ENCODE measurements around the gene CWC22. TPM values are rescaled to one million over a fixed set of nuclear protein-coding genes. Genes with fewer than 3 reads are reported as not detected.

The CWC22 gene
- total RNA-seq, 5 donors from 2014 or later (not counting 1 experiment from before 2014, with no cell fraction given), result 16.1 to 24.1 (median 22.6) TPM

DNA sequence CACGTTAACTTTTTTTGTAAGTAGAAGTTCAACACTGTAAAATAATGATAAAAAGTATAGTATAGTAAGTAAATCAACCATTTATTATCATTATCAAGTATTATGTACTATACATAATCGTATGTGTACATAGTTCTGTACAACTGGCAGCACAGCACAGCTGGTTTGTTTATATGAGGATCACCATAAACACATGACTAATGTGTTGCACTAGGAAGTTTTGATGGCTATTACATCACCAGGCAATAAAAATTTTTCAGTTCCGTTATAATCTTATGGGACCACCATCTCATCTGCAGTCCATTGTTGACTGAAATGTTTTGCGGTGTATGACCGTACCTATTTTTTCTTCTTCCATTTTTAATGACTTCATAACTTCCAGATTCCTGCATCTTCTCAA is 106.4 kb downstream of the CWC22 start:
- H3K4me1 ChIP-seq (ENCODE audit: control insufficient read depth in 1 of 2, extremely low read depth in 1 of 2, insufficient read depth in 2 of 2, low read length in 2 of 2), result no peaks in the 10 kb centered on the region
- CTCF ChIA-PET, result no interaction called here
- POLR2A ChIA-PET, result no interaction called here
- Mint-ChIP-seq H3K9me3 (peaks cover 0 to 14% (median 0%) of the 10 kb centered on the region in 3 donors), H3K27ac (no peak overlapping the region), H3K4me1 (no peaks in the 10 kb centered on the region), H3K4me3 (no peak overlapping the region), H3K27me3 (no peaks in the 10 kb centered on the region), H3K36me3 (no peaks in the 10 kb centered on the region)
- no peak for ATAC-seq (replicated peaks in 1 of 4)
- H3K27me3 ChIP-seq (replicated peaks in 1 of 2; ENCODE audit: control insufficient read depth in 2 of 2, extremely low read depth in 1 of 2, insufficient read depth in 2 of 2, low read length in 1 of 2), result no peaks in the 10 kb centered on the region
- no peak overlapping the region for H3K4me3 ChIP-seq (ENCODE audit: control insufficient read depth in 1 of 2, extremely low read depth in 1 of 2, low read length in 1 of 2)
- H3K27ac ChIP-seq (ENCODE audit: low read length), result no peak overlapping the region
- no peaks in the 10 kb centered on the region for H3K9me3 ChIP-seq
- no peak for DNase-seq
- H3K36me3 ChIP-seq (ENCODE audit: control insufficient read depth in 2 of 2, extremely low read depth in 1 of 2, insufficient read depth in 1 of 2, low read length in 1 of 2), result no peaks in the 10 kb centered on the region
- no CpG with 5 or more reads among the region's 5 CpGs for WGBS (ENCODE audit: insufficient coverage)

DNA sequence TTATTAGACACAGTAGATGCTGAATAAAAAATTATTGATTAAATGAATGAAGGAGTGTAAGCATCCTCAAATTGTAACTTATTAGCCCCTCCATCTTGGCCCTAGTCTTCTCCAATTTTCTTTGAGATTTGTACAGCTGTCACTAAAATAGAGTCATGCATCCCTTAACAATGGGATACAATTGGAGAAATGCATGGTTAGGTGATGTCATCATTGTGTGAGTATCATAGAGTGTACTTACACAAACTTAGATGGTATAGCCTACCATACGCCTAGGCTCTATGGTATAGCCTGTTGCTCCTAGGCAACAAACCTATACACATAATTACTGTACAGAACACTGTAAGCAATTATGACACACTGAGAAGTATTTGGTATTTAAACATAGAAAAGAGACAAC is 107.4 kb downstream of the CWC22 start:
- H3K27me3 Mint-ChIP-seq, result no peaks in the 10 kb centered on the region
- no peak overlapping the region for H3K4me3 ChIP-seq (ENCODE audit: control insufficient read depth in 1 of 2, extremely low read depth in 1 of 2, low read length in 1 of 2)
- no peaks in the 10 kb centered on the region for H3K27me3 ChIP-seq (replicated peaks in 1 of 2; ENCODE audit: control insufficient read depth in 2 of 2, extremely low read depth in 1 of 2, insufficient read depth in 2 of 2, low read length in 1 of 2)
- no peaks in the 10 kb centered on the region for H3K36me3 Mint-ChIP-seq
- ATAC-seq (replicated peaks in 1 of 4), result no peak
- H3K36me3 ChIP-seq (ENCODE audit: control insufficient read depth in 2 of 2, extremely low read depth in 1 of 2, insufficient read depth in 1 of 2, low read length in 1 of 2), result no peaks in the 10 kb centered on the region
- no peak overlapping the region for H3K4me3 Mint-ChIP-seq
- H3K9me3 ChIP-seq, result no peaks in the 10 kb centered on the region
- no peaks in the 10 kb centered on the region for H3K4me1 ChIP-seq (ENCODE audit: control insufficient read depth in 1 of 2, extremely low read depth in 1 of 2, insufficient read depth in 2 of 2, low read length in 2 of 2)
- no peak overlapping the region for H3K27ac Mint-ChIP-seq
- CTCF ChIA-PET, result no interaction called here
- H3K9me3 Mint-ChIP-seq, result peaks cover 0 to 14% (median 0%) of the 10 kb centered on the region in 3 donors
- POLR2A ChIA-PET, result no interaction called here
- H3K27ac ChIP-seq (ENCODE audit: low read length), result no peak overlapping the region
- WGBS (ENCODE audit: insufficient coverage), result no CpG with 5 or more reads among the region's 1 CpG
- no peak for DNase-seq
- no peaks in the 10 kb centered on the region for H3K4me1 Mint-ChIP-seq

DNA sequence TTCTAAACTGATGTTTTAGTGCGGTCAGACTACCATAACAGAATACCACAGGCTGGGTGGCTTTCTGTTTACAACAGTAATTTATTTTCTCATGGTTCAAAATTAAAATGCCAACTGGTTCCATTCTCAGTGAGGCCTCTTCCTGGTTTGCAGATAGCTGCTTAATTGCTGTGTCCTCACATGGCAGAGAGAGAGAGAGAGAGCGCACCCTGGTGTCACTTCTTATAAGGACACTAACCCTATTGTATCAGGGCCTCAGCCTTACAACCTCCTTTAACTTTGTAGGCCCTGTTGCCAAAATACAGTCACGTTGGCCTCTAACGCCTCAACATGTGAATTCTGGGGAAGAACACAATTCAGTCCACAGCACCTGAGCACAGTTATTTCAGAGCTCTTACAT is 108.2 kb downstream of the CWC22 start:
- Histone ChIP-seq H3K9me3 (no peaks in the 10 kb centered on the region), H3K27ac (ENCODE audit: low read length) (no peak overlapping the region), H3K27me3 (replicated peaks in 1 of 2; ENCODE audit: control insufficient read depth in 2 of 2, extremely low read depth in 1 of 2, insufficient read depth in 2 of 2, low read length in 1 of 2) (no peaks in the 10 kb centered on the region), H3K36me3 (ENCODE audit: control insufficient read depth in 2 of 2, extremely low read depth in 1 of 2, insufficient read depth in 1 of 2, low read length in 1 of 2) (no peaks in the 10 kb centered on the region), H3K4me3 (ENCODE audit: control insufficient read depth in 1 of 2, extremely low read depth in 1 of 2, low read length in 1 of 2) (no peak overlapping the region), H3K4me1 (ENCODE audit: control insufficient read depth in 1 of 2, extremely low read depth in 1 of 2, insufficient read depth in 2 of 2, low read length in 2 of 2) (no peaks in the 10 kb centered on the region)
- WGBS (ENCODE audit: insufficient coverage), result 72% methylated on average over 2 of the region's 4 CpGs
- DNase-seq (no peak), ATAC-seq (replicated peaks in 1 of 4) (no peak)
- H3K9me3 Mint-ChIP-seq, result peaks cover 0 to 10% (median 0%) of the 10 kb centered on the region in 3 donors
- no peaks in the 10 kb centered on the region for H3K4me1 Mint-ChIP-seq
- no peak overlapping the region for H3K4me3 Mint-ChIP-seq
- POLR2A ChIA-PET, result no interaction called here
- no peaks in the 10 kb centered on the region for H3K36me3 Mint-ChIP-seq
- no peak overlapping the region for H3K27ac Mint-ChIP-seq
- H3K27me3 Mint-ChIP-seq, result peaks cover 0 to under 1% of the 10 kb centered on the region in 2 donors
- CTCF ChIA-PET, result no interaction called here

Other genes with a start within 250 kb of the CWC22 start
- gene ZNF385B, start 145.7 kb downstream of the CWC22 start, total RNA-seq, result under 1 TPM in 1 of 5 donors, not detected in 4; 0.12 TPM

All from T-cell (primary cell).